IMR-90 (cell line): ENCODE data around the gene OR5C1. TPM values are rescaled to one million over a fixed set of nuclear protein-coding genes. Genes with fewer than 3 reads are reported as not detected.

Experiments used
- polyA plus RNA-seq, 3 experiments: library from polyadenylated mRNA; depleted of rRNA; stranded (reverse); fragments of >200 nt; gene quantifications; 2 replicates each; pipeline ENCODE4 v1.2.3, GENCODE V29; 2012; ENCODE audit warnings: low replicate concordance in 1 of 3
- total RNA-seq: library from RNA; depleted of rRNA; stranded (reverse); fragments of >200 nt; gene quantifications from 2 replicates; pipeline ENCODE4 v1.2.3, GENCODE V29; 2012; rRNA removed

The OR5C1 gene
- total and polyA plus RNA-seq, 2 of the 4 experiments (the other 2 are of a cell fraction): not detected

Other genes with a start within 250 kb of the OR5C1 start
- not detected in 2 replicates for gene OR1N2, start 235.8 kb upstream of the OR5C1 start, total RNA-seq
- not detected in 2 replicates for gene OR1N2, start 235.8 kb upstream of the OR5C1 start, polyA plus RNA-seq (2012; rRNA removed)
- gene OR1L8, start 205.5 kb upstream of the OR5C1 start, total RNA-seq: not detected in 2 replicates
- not detected in 2 replicates for gene OR1L8, start 205.5 kb upstream of the OR5C1 start, polyA plus RNA-seq (2012; rRNA removed)
- gene OR1Q1, start 174.2 kb upstream of the OR5C1 start, total RNA-seq: not detected in 2 replicates
- gene OR1Q1, start 174.2 kb upstream of the OR5C1 start, polyA plus RNA-seq (2012; rRNA removed): not detected in 2 replicates
- gene OR1B1, start 131.3 kb upstream of the OR5C1 start, total RNA-seq: not detected in 2 replicates
- gene OR1B1, start 131.3 kb upstream of the OR5C1 start, polyA plus RNA-seq (2012; rRNA removed): not detected in 2 replicates
- not detected in 2 replicates for gene OR1L1, start 127.2 kb upstream of the OR5C1 start, total RNA-seq
- gene OR1L1, start 127.2 kb upstream of the OR5C1 start, polyA plus RNA-seq (2012; rRNA removed): not detected in 2 replicates
- gene OR1L3, start 113.8 kb upstream of the OR5C1 start, total RNA-seq: not detected in 2 replicates
- not detected in 2 replicates for gene OR1L3, start 113.8 kb upstream of the OR5C1 start, polyA plus RNA-seq (2012; rRNA removed)
- not detected in 2 replicates for gene OR1L4, start 64.9 kb upstream of the OR5C1 start, total RNA-seq
- not detected in 2 replicates for gene OR1L4, start 64.9 kb upstream of the OR5C1 start, polyA plus RNA-seq (2012; rRNA removed)
- gene OR1L6, start 46.6 kb upstream of the OR5C1 start, total RNA-seq: not detected in 2 replicates
- gene OR1L6, start 46.6 kb upstream of the OR5C1 start, polyA plus RNA-seq (2012; rRNA removed): not detected in 2 replicates
- gene OR1K1, start 11.2 kb downstream of the OR5C1 start, total RNA-seq: not detected in 2 replicates
- gene OR1K1, start 11.2 kb downstream of the OR5C1 start, polyA plus RNA-seq (2012; rRNA removed): not detected in 2 replicates
- 22.2 and 38.3 TPM in 2 replicates for gene PDCL, start 39.7 kb downstream of the OR5C1 start, total RNA-seq
- 8.7 and 10.1 TPM in 2 replicates for gene PDCL, start 39.7 kb downstream of the OR5C1 start, polyA plus RNA-seq (2012; rRNA removed)
- gene RC3H2, start 116.4 kb downstream of the OR5C1 start, total RNA-seq: 55.5 and 58.4 TPM in 2 replicates
- 14.7 and 14.9 TPM in 2 replicates for gene RC3H2, start 116.4 kb downstream of the OR5C1 start, polyA plus RNA-seq (2012; rRNA removed)
- 11.7 and 16.7 TPM in 2 replicates for gene ZBTB6, start 124.4 kb downstream of the OR5C1 start, total RNA-seq
- gene ZBTB6, start 124.4 kb downstream of the OR5C1 start, polyA plus RNA-seq (2012; rRNA removed): 1.8 and 2.6 TPM in 2 replicates
- gene ZBTB26, start 142.6 kb downstream of the OR5C1 start, total RNA-seq: 5.8 and 6.1 TPM in 2 replicates
- 2.3 and 3.1 TPM in 2 replicates for gene ZBTB26, start 142.6 kb downstream of the OR5C1 start, polyA plus RNA-seq (2012; rRNA removed)
- 39.7 and 53.9 TPM in 2 replicates for gene RABGAP1, start 152.1 kb downstream of the OR5C1 start, total RNA-seq
- 17.2 and 20.0 TPM in 2 replicates for gene RABGAP1, start 152.1 kb downstream of the OR5C1 start, polyA plus RNA-seq (2012; rRNA removed)
- gene GPR21, start 244.7 kb downstream of the OR5C1 start, total RNA-seq: 0.28 and 0.90 TPM in 2 replicates
- not detected in 2 replicates for gene GPR21, start 244.7 kb downstream of the OR5C1 start, polyA plus RNA-seq (2012; rRNA removed)